SHP77 (cell line): ENCODE measurements around the gene ERCC4.
"Not testable (repeated sequence)": the region's sequence is repeated elsewhere in the genome, so short reads cannot be mapped to it uniquely, and the experiment has no call there.

ENCODE experiments used
- DNase-seq, 2 experiments: peaks; one replicate each; lab custom pipeline; 2025; lab: John Stamatoyannopoulos, UW

ERCC4 gene

GRCh38 chr16:13919683-13920509, at the start of gene ERCC4:
Gene ERCC4 (plus strand): TSS chr16:13920154. CDS start chr16:13920166, 12 bp downstream.
- DNase-seq = peak; percentile 97 to 98

- peak; percentile 19 to 24 for DNase-seq
Measured at GRCh38 chr16:13873835-13874438, 46.0 kb upstream of the ERCC4 start.

- DNase-seq = no peak
Measured at GRCh38 chr16:13875614-13876284, 44.2 kb upstream of the ERCC4 start.

DNA sequence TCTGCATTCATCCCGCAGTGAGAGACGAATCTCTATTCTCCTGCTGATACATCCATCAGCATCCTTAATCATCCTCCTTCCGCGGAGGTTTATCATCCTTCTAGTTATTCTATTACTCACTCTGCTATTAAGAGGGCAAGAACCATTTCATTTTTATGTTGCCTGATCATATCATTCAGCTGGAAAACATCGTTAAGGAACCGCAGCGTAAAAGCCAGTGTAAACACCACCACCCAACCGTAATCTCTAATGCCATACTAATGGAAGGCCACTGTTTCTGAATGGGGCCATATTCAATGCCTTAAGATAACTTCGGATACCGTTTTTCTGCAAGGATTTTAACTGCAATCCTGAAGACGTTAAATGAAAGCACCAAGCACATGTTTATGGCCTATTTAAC, 36.7 kb upstream of the ERCC4 start:
- no peak for DNase-seq

DNA sequence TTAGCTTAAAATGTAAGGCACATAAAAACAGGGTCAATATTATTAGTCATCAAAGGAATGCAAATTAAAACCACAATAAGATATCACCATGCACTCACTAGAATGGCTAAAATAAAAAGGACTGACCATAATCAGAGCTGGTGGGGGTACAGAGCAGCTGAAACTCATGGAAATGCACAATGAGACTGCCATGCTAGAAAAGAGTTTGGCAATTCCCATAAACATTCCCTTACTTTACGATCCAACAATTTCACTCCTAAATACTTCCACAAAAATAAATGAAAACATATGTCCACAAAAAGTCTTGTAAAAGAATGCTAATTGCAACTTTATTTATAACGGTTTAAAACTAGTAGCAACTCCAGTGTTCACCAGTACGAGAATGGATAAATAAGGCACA, 36.1 kb upstream of the ERCC4 start:
- DNase-seq = no peak

- no peak for DNase-seq
Measured at GRCh38 chr16:13885700-13886099, 34.3 kb upstream of the ERCC4 start.

- no peak for DNase-seq
Measured at GRCh38 chr16:13886608-13887007, 33.3 kb upstream of the ERCC4 start.

DNA sequence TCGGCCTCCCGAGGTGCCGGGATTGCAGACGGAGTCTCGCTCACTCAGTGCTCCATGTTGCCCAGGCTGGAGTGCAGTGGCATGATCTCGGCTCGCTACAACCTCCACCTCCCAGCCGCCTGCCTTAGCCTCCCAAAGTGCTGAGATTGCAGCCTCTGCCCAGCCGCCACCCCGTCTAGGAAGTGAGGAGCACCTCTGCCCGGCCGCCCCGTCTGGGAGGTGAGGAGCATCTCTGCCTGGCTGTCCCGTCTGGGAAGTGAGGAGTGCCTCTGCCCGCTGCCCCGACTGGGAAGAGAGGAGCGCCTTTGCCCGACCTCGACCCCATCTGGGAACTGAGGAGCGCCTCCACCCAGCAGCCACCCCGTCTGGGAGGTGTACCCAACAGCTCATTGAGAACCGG, 30.6 kb upstream of the ERCC4 start:
- DNase-seq = not testable (repeated sequence)

GRCh38 chr16:13892301-13892700, 27.7 kb upstream of the ERCC4 start:
- no peak for DNase-seq

GRCh38 chr16:13895516-13895915, 24.4 kb upstream of the ERCC4 start:
- no peak for DNase-seq

DNA sequence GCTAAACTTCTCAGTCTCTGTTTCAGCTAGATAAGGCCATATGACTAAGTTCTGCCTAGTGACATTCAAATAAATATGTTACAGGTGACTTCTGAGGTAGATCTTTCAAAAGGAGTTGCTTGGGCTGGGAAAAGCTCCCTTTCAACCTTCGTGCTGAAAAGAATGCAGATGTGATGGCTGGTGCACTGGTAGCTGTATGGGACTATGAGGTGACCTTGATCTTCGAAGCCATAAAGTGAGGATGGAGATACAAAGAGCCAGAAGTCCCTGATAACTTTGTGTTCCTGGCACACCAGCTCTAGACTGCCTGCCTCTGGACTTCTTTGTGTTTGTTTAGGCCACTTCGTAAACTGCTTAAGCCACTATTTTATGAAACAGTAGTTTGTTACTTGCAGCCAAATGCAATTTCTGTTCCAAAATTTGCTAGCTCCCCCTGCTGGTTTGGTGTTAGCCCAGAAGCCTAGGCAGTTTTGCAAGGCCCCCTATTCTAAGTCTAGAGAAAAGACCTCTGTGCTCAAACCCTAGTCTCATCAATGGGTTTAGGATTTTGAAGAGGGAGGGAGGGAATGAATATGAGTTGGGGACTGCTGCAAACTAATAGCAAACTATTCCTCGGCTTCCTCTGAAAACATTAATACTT, 23.3 kb upstream of the ERCC4 start:
- peak in 1 of 2 experiments; percentile 31 for DNase-seq

- DNase-seq = no peak
Measured at GRCh38 chr16:13897806-13898205, 22.1 kb upstream of the ERCC4 start.

GRCh38 chr16:13898233-13898632, 21.7 kb upstream of the ERCC4 start:
- no peak for DNase-seq

DNA sequence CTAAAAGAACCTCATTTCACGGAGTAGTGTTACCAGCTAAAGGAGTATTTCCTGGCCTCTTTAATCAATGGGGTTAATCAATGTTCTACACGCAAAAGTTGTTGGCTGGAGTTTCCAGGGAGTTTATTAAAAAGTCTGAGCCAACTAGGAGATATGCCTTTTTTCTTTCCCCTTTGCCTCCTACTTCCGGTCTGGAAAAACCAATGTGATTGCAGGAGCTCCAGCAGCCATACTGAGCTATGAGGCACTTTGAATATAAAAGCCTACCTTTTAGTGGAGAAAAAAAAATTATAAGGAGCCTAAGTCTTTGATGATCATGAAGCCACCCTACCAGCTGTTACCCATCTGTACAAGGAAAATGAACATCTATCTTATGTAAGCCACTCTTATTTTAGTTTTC, 17.9 kb upstream of the ERCC4 start:
- no peak for DNase-seq

- no peak for DNase-seq
Measured at GRCh38 chr16:13902677-13903076, 17.3 kb upstream of the ERCC4 start.

- DNase-seq = no peak
Measured at GRCh38 chr16:13904179-13904691, 15.7 kb upstream of the ERCC4 start.

DNA sequence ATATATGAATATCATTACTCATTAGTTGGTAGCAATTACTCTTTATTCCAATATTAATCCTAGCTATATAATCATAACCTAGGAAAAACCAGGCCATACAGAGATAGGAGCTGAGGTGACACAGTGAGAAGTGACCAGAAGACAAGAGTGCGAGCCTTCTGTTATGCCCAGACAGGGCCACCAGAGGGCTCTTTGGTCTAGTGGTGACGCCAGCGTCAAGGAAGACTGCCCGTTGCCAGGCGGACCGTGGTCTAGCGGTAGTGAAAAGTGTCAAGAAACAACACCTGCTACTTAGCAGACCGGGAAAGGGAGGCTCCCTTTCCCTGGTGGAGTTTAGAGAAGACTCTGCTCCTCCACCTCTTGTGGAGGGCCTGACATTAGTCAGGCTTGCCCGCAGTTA, 15.1 kb upstream of the ERCC4 start:
- DNase-seq = peak; percentile 28 to 43

- no peak for DNase-seq
Measured at GRCh38 chr16:13906168-13907089, 13.5 kb upstream of the ERCC4 start.

DNA sequence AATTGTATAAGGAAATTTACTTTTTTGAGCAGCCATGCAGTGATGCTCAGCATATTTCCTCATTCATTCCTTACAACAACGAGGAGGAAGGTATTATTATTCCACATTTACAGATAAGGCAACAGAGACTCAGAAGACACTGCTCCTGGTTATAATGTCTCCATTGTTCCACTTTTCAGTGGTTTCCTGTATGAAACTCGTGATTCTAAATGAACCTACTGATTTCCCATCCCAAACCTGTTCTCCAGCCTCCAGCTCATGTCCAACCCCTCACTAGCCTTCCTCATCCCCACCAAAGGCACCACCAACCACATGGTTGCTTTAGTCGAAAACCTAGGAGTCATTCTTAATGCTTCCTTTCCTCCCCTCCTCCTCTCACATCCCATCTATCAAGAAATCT, 12.5 kb upstream of the ERCC4 start:
- no peak for DNase-seq

DNA sequence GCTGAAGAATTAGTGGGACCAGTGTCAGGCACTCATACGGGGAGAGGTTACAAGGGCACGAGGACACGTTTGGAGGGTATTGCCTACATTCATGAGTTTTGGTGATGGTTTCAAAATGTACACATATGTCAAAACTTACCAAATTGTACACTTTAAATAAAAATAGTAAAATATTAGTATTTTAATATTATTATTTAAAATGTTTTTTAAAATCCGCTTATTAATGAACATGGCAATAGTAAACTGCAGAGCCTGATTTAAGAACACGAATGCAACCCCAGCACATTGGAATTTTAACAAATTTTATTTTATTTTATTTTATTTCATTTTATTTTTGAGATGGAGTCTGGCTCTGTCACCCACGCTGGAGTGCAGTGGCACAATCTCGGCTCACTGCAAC, 10.9 kb upstream of the ERCC4 start:
- no peak for DNase-seq

DNA sequence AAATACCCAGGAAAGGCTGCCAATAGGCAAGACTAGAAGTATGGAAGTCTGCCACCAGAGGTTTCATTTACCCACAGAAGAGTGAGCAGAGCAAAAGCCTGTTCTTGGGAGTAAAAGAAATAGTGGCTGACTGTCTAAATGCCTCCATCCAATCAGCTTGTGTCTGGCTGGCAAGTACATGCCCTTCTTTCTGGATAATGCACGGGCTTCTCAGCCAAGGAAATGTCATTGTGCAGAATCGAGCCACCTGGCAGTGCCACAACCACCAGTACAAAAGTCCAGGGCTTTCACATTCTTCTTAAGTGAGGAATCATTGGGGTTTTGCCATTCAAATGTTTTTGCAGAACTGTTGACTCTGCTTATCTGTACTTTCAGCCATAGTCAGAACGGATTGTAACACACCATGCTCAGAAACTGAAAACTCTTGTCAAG, 10.1 kb upstream of the ERCC4 start:
- no peak for DNase-seq
